Uterus (tissue), 2 donors: Measurements from ENCODE around the gene LHPP.

Experiments
- CTCF ChIP-seq, 4 experiments: fragments of 200-600 bp in 2 of 4; fragments of 450-650 bp in 2 of 4; sonication (generic) in 2 of 4; IDR thresholded peaks; one replicate each; pipeline ENCODE4 v1.5.1; 2016 to 2019; ENCODE audit warnings: antibody characterized with exemption in 4 of 4, mild to moderate bottlenecking in 2 of 4, moderate library complexity in 1 of 4
- POLR2A ChIP-seq, 2 donors: fragments of 450-650 bp; IDR thresholded peaks; one replicate each; pipeline ENCODE4 v1.6.1; 2016; ENCODE audit warnings: antibody characterized with exemption in 2 of 2, mild to moderate bottlenecking in 1 of 2, moderate library complexity in 1 of 2

GRCh38 chr10:124591123-124591495, 129.5 kb downstream of the LHPP start:
- TF ChIP-seq CTCF (IDR thresholded peaks at IDR 0.05) = no peak
- no peak for TF ChIP-seq POLR2A (IDR thresholded peaks at IDR 0.05)
